Keratinocyte (primary cell): ENCODE measurements around the gene LRRC4C. TPM values are rescaled to one million over a fixed set of nuclear protein-coding genes. Genes with fewer than 3 reads are reported as not detected.

ENCODE experiments used
- DNase-seq: peaks from one replicate; pipeline ENCODE4 v3.0.0-alpha.2; 2011; ENCODE audit warnings: low read depth, missing footprints, low spot score
- FAIRE-seq: peaks from 2 replicates; lab custom pipeline; 2011; peaks lifted over from hg19 to GRCh38; lab: Jason Lieb, UNC
- H2AFZ ChIP-seq: 2 replicates; pipeline ENCODE4 v1.6.0; 2012; ENCODE audit warnings: low read length, control low read depth, inconsistent platforms; ENCODE audit not compliant: control insufficient read depth
- H3K27ac ChIP-seq: 2 replicates; pipeline ENCODE4 v1.5.1; 2011; ENCODE audit warnings: low read length; ENCODE audit not compliant: control insufficient read depth, insufficient read depth
- H3K27me3 ChIP-seq: 3 replicates; pipeline ENCODE4 v1.6.0; 2011; ENCODE audit warnings: low read length; ENCODE audit not compliant: control insufficient read depth, insufficient read depth; ENCODE audit errors: extremely low read depth
- H3K36me3 ChIP-seq, 2 experiments: 2 replicates in 1 of 2; 3 replicates in 1 of 2; pipeline ENCODE4 v1.5.1; 2011; ENCODE audit warnings: low read length in 2 of 2, mild to moderate bottlenecking in 1 of 2; ENCODE audit not compliant: control insufficient read depth in 2 of 2, insufficient read depth in 2 of 2; ENCODE audit errors: extremely low read depth in 1 of 2
- H3K4me1 ChIP-seq: 3 replicates; pipeline ENCODE4 v1.5.1; 2011; ENCODE audit warnings: low read length; ENCODE audit not compliant: control insufficient read depth, insufficient read depth; ENCODE audit errors: extremely low read depth
- H3K4me2 ChIP-seq: 3 replicates; pipeline ENCODE4 v1.6.0; 2011; ENCODE audit warnings: low read depth, low read length; ENCODE audit not compliant: control insufficient read depth, insufficient read depth; ENCODE audit errors: extremely low read depth
- H3K4me3 ChIP-seq, 3 experiments: fragments of 200-600 bp in 1 of 3; sonication (generic) in 1 of 3; 2 replicates in 2 of 3; 3 replicates in 1 of 3; pipeline ENCODE4 v1.5.1; 2011 to 2016; ENCODE audit warnings: low read length in 3 of 3, mild to moderate bottlenecking in 3 of 3, control low read depth in 2 of 3, inconsistent platforms in 1 of 3, low read depth in 1 of 3, mixed read lengths in 1 of 3, mixed run types in 1 of 3, moderate library complexity in 1 of 3; ENCODE audit not compliant: control insufficient read depth in 2 of 3, insufficient read depth in 2 of 3; ENCODE audit errors: extremely low read depth in 1 of 3
- H3K79me2 ChIP-seq: 2 replicates; pipeline ENCODE4 v1.6.0; 2012; ENCODE audit warnings: low read length; ENCODE audit not compliant: control insufficient read depth, insufficient read depth
- H3K9ac ChIP-seq: 3 replicates; pipeline ENCODE4 v1.6.0; 2011; ENCODE audit warnings: low read length; ENCODE audit not compliant: control insufficient read depth, insufficient read depth; ENCODE audit errors: extremely low read depth
- H3K9me1 ChIP-seq: 3 replicates; pipeline ENCODE4 v1.6.0; 2011; ENCODE audit warnings: low read length; ENCODE audit not compliant: control insufficient read depth, insufficient read depth; ENCODE audit errors: extremely low read depth
- H3K9me3 ChIP-seq: 2 replicates; pipeline ENCODE4 v1.5.1; 2012; ENCODE audit warnings: low read depth, low read length; ENCODE audit not compliant: control insufficient read depth
- H4K20me1 ChIP-seq: 3 replicates; pipeline ENCODE4 v1.6.0; 2011; ENCODE audit warnings: low read length; ENCODE audit not compliant: control insufficient read depth, insufficient read depth; ENCODE audit errors: extremely low read depth
- CTCF ChIP-seq, 3 experiments: IDR thresholded peaks in 1 of 3; conservative IDR thresholded peaks in 1 of 3; optimal IDR thresholded peaks in 1 of 3; 2 replicates in 2 of 3; 3 replicates in 1 of 3; pipeline versions ENCODE3 to v1.5.1; 2011; ENCODE audit warnings: low read length in 3 of 3, mild to moderate bottlenecking in 3 of 3, moderate library complexity in 2 of 3, control low read depth in 1 of 3, inconsistent platforms in 1 of 3; ENCODE audit not compliant: insufficient read depth in 2 of 3; ENCODE audit errors: extremely low read depth in 1 of 3
- EZH2 ChIP-seq: IDR thresholded peaks from one replicate; pipeline ENCODE4 v1.6.1; 2012; ENCODE audit warnings: inconsistent platforms, mild to moderate bottlenecking, low read length, moderate library complexity
- dilution Hi-C: fragments of 300-500 bp; cut with MboI; formaldehyde crosslinking; loops from one replicate; pipeline ENCODE4 v1.7.0; 2020; ENCODE audit warnings: low sequenced_read_pairs; ENCODE audit not compliant: extremely low pct_ligation_motif_present
- polyA plus RNA-seq, 5 experiments: library from polyadenylated mRNA; depleted of rRNA in 3 of 5; stranded (reverse) in 3 of 5; stranded (forward) in 1 of 5; unstranded in 1 of 5; fragments of >200 nt; gene quantifications; 1 replicate in 1 of 5; 2 replicates in 3 of 5; 3 replicates in 1 of 5; pipeline versions ENCODE4 v1.2.1 to v1.2.3, GENCODE V29; 2011 to 2012; ENCODE audit warnings: missing spikeins in 2 of 5, low read depth in 1 of 5, low replicate concordance in 1 of 5

Gene LRRC4C
- polyA plus RNA-seq, 1 donor (not counting 4 experiments of a cell fraction or from before 2014, with no cell fraction given), result not detected

- dilution Hi-C loops, result no loop called here
- no peak overlapping the region for H3K4me2 ChIP-seq
- H3K79me2 ChIP-seq, result no peaks in the 10 kb centered on the region
- no peaks in the 10 kb centered on the region for H3K9me1 ChIP-seq
- H3K36me3 ChIP-seq, result no peaks in the 10 kb centered on the region
- H3K4me3 ChIP-seq, result no peak overlapping the region
- TF ChIP-seq EZH2 (no peak), CTCF (optimal IDR thresholded peaks at IDR 0.05 in 1 of 3, IDR thresholded peaks at IDR 0.05 in 1 of 3, conservative IDR thresholded peaks at IDR 0.05 in 1 of 3; ENCODE audit: extremely low read depth in 1 of 3, insufficient read depth in 2 of 3, low read length in 3 of 3) (no peak)
- no peaks in the 10 kb centered on the region for H3K27me3 ChIP-seq
- H3K27ac ChIP-seq, result no peak overlapping the region
- no peaks in the 10 kb centered on the region for H3K9me3 ChIP-seq
- no peak overlapping the region for H3K9ac ChIP-seq
- H3K4me1 ChIP-seq, result no peaks in the 10 kb centered on the region
- H2AFZ ChIP-seq, result no peak overlapping the region
- no peaks in the 10 kb centered on the region for H4K20me1 ChIP-seq
- FAIRE-seq (no peak), DNase-seq (no peak)
Observed at GRCh38 chr11:41308286-41308685, 151.2 kb downstream of the LRRC4C start.

- no peak for TF ChIP-seq CTCF (optimal IDR thresholded peaks at IDR 0.05 in 1 of 3, IDR thresholded peaks at IDR 0.05 in 1 of 3, conservative IDR thresholded peaks at IDR 0.05 in 1 of 3; ENCODE audit: extremely low read depth in 1 of 3, insufficient read depth in 2 of 3, low read length in 3 of 3)
- TF ChIP-seq EZH2, result no peak
- no peaks in the 10 kb centered on the region for H3K27me3 ChIP-seq
- dilution Hi-C loops, result no loop called here
Observed at GRCh38 chr11:41307296-41308080, 152.0 kb downstream of the LRRC4C start.

More at GRCh38 chr11:41307296-41308080, 152.0 kb downstream of the LRRC4C start:
- Histone ChIP-seq H3K9ac (no peak overlapping the region), H3K9me1 (no peaks in the 10 kb centered on the region), H4K20me1 (no peaks in the 10 kb centered on the region), H3K79me2 (no peaks in the 10 kb centered on the region), H3K4me1 (no peaks in the 10 kb centered on the region), H2AFZ (no peak overlapping the region), H3K27ac (no peak overlapping the region), H3K9me3 (no peaks in the 10 kb centered on the region), H3K4me3 (no peak overlapping the region), H3K4me2 (no peak overlapping the region), H3K36me3 (no peaks in the 10 kb centered on the region)
- FAIRE-seq (no peak), DNase-seq (no peak)
